HepG2 (cell line): Measurements from ENCODE around the gene MEPE. TPM values are rescaled to one million over a fixed set of nuclear protein-coding genes. Genes with fewer than 3 reads are reported as not detected.

Source experiments
- ATAC-seq: fragments of 200-7000 bp; cut with Tn5 transposase; 3 replicates; pipeline ENCODE4 v1.9.1; 2020; ENCODE audit warnings: mild to moderate bottlenecking, moderate library complexity
- BruUV-seq: library from RNA; stranded (reverse); fragments of 400-500 nt; replicated peaks from 2 replicates; lab custom pipeline; 2021; lab: Mats Ljungman, UMichigan
- CTCF ChIA-PET: fragments of 300-600 bp; formaldehyde crosslinking; extraction: SDS; loops from one replicate; lab custom pipeline; 2021; ENCODE audit warnings: low total read pairs, inconsistent platforms, low intra/inter-chr PET ratio; lab: Yijun Ruan, JAX
- POLR2A ChIA-PET: fragments of 350-600 bp; sonication (Branson Sonifier 250); formaldehyde crosslinking; loops from one replicate; lab custom pipeline; 2020; ENCODE audit warnings: antibody characterized with exemption, inconsistent platforms; lab: Yijun Ruan, JAX
- DNase-seq: peaks from one replicate; pipeline ENCODE4 v3.0.0-alpha.2; 2015; ENCODE audit warnings: low spot score
- FAIRE-seq: peaks from 3 replicates; lab custom pipeline; 2011; peaks lifted over from hg19 to GRCh38; lab: Jason Lieb, UNC
- H2AFZ ChIP-seq: one replicate; pipeline ENCODE4 v1.6.1; 2011; ENCODE audit warnings: low read length, inconsistent platforms
- H3K27ac ChIP-seq: fragments of 300-600 bp; 3 replicates; pipeline ENCODE4 v1.8.0; 2011; ENCODE audit warnings: mixed run types, mild to moderate bottlenecking, mixed read lengths, low read length, inconsistent platforms; ENCODE audit not compliant: insufficient read depth; ENCODE audit errors: extremely low read length
- H3K27me3 ChIP-seq, 2 experiments: fragments of 200-600 bp in 1 of 2; 2 replicates in 1 of 2; 3 replicates in 1 of 2; pipeline versions ENCODE4 v1.6.0 to v1.8.0; 2011; ENCODE audit warnings: low read length in 2 of 2, mild to moderate bottlenecking in 2 of 2, moderate library complexity in 2 of 2, inconsistent platforms in 1 of 2; ENCODE audit not compliant: insufficient read depth in 2 of 2, control insufficient read depth in 1 of 2
- H3K36me3 ChIP-seq, 2 experiments: fragments of 200-600 bp in 1 of 2; replicated peaks in 1 of 2; 2 replicates in 1 of 2; 3 replicates in 1 of 2; pipeline versions ENCODE4 v1.5.1 to v1.8.0; 2011; ENCODE audit warnings: low read length in 2 of 2, inconsistent platforms in 1 of 2; ENCODE audit not compliant: insufficient read depth in 2 of 2, control insufficient read depth in 1 of 2
- H3K4me1 ChIP-seq: 2 replicates; pipeline ENCODE4 v1.5.1; 2012; ENCODE audit warnings: low read length, inconsistent platforms; ENCODE audit not compliant: insufficient read depth
- H3K4me2 ChIP-seq: 2 replicates; pipeline ENCODE4 v1.6.0; 2011; ENCODE audit warnings: low read depth, low read length, inconsistent platforms
- H3K4me3 ChIP-seq, 3 experiments: fragments of 200-600 bp in 1 of 3; sonication (generic), shearing (Covaris generic) in 1 of 3; replicated peaks in 1 of 3; 2 replicates each; pipeline ENCODE4 v1.5.1; 2011 to 2016; ENCODE audit warnings: low read length in 3 of 3, inconsistent platforms in 2 of 3, low read depth in 2 of 3, mild to moderate bottlenecking in 2 of 3, control low read depth in 1 of 3, mixed read lengths in 1 of 3; ENCODE audit not compliant: insufficient read depth in 1 of 3
- H3K79me2 ChIP-seq: one replicate; pipeline ENCODE4 v1.6.1; 2011; ENCODE audit warnings: low read length, inconsistent platforms; ENCODE audit not compliant: insufficient read depth
- H3K9ac ChIP-seq: 2 replicates; pipeline ENCODE4 v1.6.0; 2011; ENCODE audit warnings: mild to moderate bottlenecking, low read depth, low read length, inconsistent platforms; ENCODE audit not compliant: insufficient read depth
- H3K9me3 ChIP-seq: 2 replicates; pipeline ENCODE4 v1.5.1; 2012; ENCODE audit warnings: mild to moderate bottlenecking, low read length
- H4K20me1 ChIP-seq: 2 replicates; pipeline ENCODE4 v1.6.0; 2011; ENCODE audit warnings: inconsistent platforms, mild to moderate bottlenecking, low read length, moderate library complexity; ENCODE audit not compliant: insufficient read depth
- CCDC6 ChIP-seq: sonication (generic); formaldehyde crosslinking; IDR thresholded peaks from 2 replicates; pipeline ENCODE4 v1.8.1; 2022; ENCODE audit warnings: mild to moderate bottlenecking, missing genetic modification reagents, moderate library complexity
- GATAD2A ChIP-seq: IDR thresholded peaks from 2 replicates; pipeline ENCODE4 v1.6.1; 2016
- GTF3A ChIP-seq: sonication (generic); formaldehyde crosslinking; conservative IDR thresholded peaks from 2 replicates; pipeline ENCODE4 v1.4.0; 2020; ENCODE audit warnings: mild to moderate bottlenecking, missing genetic modification reagents
- NPAS2 ChIP-seq: sonication (generic); formaldehyde crosslinking; IDR thresholded peaks from 2 replicates; pipeline ENCODE4 v1.8.0; 2022; ENCODE audit warnings: mild to moderate bottlenecking, missing genetic modification reagents, borderline replicate concordance
- NR3C1 ChIP-seq: sonication (generic); formaldehyde crosslinking; IDR thresholded peaks from 2 replicates; pipeline ENCODE4 v1.4.0; 2020; ENCODE audit warnings: missing genetic modification reagents
- TGIF2 ChIP-seq: IDR thresholded peaks from 2 replicates; pipeline ENCODE4 v1.6.1; 2016; ENCODE audit warnings: control low read depth, missing compliant biosample characterization
- ZFP37 ChIP-seq: sonication (generic); formaldehyde crosslinking; IDR thresholded peaks from 2 replicates; pipeline ENCODE4 v1.4.0; 2020; ENCODE audit warnings: missing genetic modification reagents, borderline replicate concordance
- ZNF331 ChIP-seq: sonication (generic); formaldehyde crosslinking; IDR thresholded peaks from 2 replicates; pipeline ENCODE4 v1.4.0; 2020; ENCODE audit warnings: missing genetic modification reagents
- ZNF619 ChIP-seq: sonication (generic); formaldehyde crosslinking; IDR thresholded peaks from 2 replicates; pipeline ENCODE4 v1.4.0; 2020; ENCODE audit warnings: mild to moderate bottlenecking, missing genetic modification reagents
- ZNF652 ChIP-seq: IDR thresholded peaks from 2 replicates; pipeline ENCODE4 v1.6.1; 2016; ENCODE audit warnings: low read depth, borderline replicate concordance
- ZNF709 ChIP-seq: sonication (generic); formaldehyde crosslinking; IDR thresholded peaks from 2 replicates; pipeline ENCODE4 v1.5.0; 2020; ENCODE audit warnings: mild to moderate bottlenecking, missing genetic modification reagents
- ZNF768 ChIP-seq: sonication (generic); formaldehyde crosslinking; IDR thresholded peaks from 2 replicates; pipeline ENCODE4 v1.4.0; 2020; ENCODE audit warnings: missing genetic modification reagents
- ZNF788 ChIP-seq: sonication (generic); formaldehyde crosslinking; IDR thresholded peaks from 2 replicates; pipeline ENCODE4 v1.5.0; 2020; ENCODE audit warnings: mild to moderate bottlenecking, missing genetic modification reagents, borderline replicate concordance
- WGBS: methylation state at CpG from one replicate; pipeline ENCODE4 v1.1.6; 2017; ENCODE audit warnings: low lambda C conversion rate; 5-methylcytosine and 5-hydroxymethylcytosine counted together
- in situ Hi-C: cut with HindIII; loops from 2 replicates; pipeline ENCODE4 v1.10.0; 2017; ENCODE audit warnings: low pct_unique_long_range_greater_than_20kb; ENCODE audit not compliant: extremely low pct_ligation_motif_present
- intact Hi-C: fragments of 100-400 bp; cut with micrococcal nuclease; formaldehyde crosslinking; loops from one replicate; pipeline ENCODE4 v1.10.0; 2022; ENCODE audit not compliant: unreplicated experiment
- polyA plus RNA-seq, 8 experiments: library from polyadenylated mRNA; depleted of rRNA in 3 of 8; stranded (reverse) in 7 of 8; unstranded in 1 of 8; fragments of >200 nt; fragmentation: Illumina TruSeq in 4 of 8; extraction: Trizol in 4 of 8; gene quantifications; 2 replicates each; pipeline versions ENCODE4 v1.2.1 to v1.2.3, GENCODE V29; 2011 to 2016; ENCODE audit warnings: low read depth in 4 of 8, missing spikeins in 1 of 8, mixed read lengths in 1 of 8; ENCODE audit not compliant: insufficient read depth in 1 of 8
- total RNA-seq, 5 experiments: library from RNA; depleted of rRNA; stranded (reverse); fragments of >200 nt; fragmentation: Illumina TruSeq; extraction: Trizol; gene quantifications; 2 replicates each; pipeline ENCODE4 v1.2.3, GENCODE V29; 2016; ENCODE audit warnings: low read depth in 1 of 5
- TF ChIP-seq, protein P1 (sequence below): sonication (generic); formaldehyde crosslinking; IDR thresholded peaks from 2 replicates; pipeline ENCODE4 v1.4.0; 2020; ENCODE audit warnings: mild to moderate bottlenecking, missing genetic modification reagents
- TF ChIP-seq, protein P2 (sequence below): sonication (generic); formaldehyde crosslinking; IDR thresholded peaks from 2 replicates; pipeline ENCODE4 v1.5.1; 2020; ENCODE audit warnings: mild to moderate bottlenecking, missing genetic modification reagents, borderline replicate concordance

Gene MEPE
- total and polyA plus RNA-seq, 2 of the 13 experiments (the other 11 are each of a cell fraction or from before 2014, with no cell fraction given), result 0.04 TPM; not detected in 1

GRCh38 chr4:87868522-87868921, 35.8 kb downstream of the MEPE start (continued):
- TF ChIP-seq, protein P1, sequence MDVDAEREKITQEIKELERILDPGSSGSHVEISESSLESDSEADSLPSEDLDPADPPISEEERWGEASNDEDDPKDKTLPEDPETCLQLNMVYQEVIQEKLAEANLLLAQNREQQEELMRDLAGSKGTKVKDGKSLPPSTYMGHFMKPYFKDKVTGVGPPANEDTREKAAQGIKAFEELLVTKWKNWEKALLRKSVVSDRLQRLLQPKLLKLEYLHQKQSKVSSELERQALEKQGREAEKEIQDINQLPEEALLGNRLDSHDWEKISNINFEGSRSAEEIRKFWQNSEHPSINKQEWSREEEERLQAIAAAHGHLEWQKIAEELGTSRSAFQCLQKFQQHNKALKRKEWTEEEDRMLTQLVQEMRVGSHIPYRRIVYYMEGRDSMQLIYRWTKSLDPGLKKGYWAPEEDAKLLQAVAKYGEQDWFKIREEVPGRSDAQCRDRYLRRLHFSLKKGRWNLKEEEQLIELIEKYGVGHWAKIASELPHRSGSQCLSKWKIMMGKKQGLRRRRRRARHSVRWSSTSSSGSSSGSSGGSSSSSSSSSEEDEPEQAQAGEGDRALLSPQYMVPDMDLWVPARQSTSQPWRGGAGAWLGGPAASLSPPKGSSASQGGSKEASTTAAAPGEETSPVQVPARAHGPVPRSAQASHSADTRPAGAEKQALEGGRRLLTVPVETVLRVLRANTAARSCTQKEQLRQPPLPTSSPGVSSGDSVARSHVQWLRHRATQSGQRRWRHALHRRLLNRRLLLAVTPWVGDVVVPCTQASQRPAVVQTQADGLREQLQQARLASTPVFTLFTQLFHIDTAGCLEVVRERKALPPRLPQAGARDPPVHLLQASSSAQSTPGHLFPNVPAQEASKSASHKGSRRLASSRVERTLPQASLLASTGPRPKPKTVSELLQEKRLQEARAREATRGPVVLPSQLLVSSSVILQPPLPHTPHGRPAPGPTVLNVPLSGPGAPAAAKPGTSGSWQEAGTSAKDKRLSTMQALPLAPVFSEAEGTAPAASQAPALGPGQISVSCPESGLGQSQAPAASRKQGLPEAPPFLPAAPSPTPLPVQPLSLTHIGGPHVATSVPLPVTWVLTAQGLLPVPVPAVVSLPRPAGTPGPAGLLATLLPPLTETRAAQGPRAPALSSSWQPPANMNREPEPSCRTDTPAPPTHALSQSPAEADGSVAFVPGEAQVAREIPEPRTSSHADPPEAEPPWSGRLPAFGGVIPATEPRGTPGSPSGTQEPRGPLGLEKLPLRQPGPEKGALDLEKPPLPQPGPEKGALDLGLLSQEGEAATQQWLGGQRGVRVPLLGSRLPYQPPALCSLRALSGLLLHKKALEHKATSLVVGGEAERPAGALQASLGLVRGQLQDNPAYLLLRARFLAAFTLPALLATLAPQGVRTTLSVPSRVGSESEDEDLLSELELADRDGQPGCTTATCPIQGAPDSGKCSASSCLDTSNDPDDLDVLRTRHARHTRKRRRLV (CRISPR knock-in tag), result no peak

DNA sequence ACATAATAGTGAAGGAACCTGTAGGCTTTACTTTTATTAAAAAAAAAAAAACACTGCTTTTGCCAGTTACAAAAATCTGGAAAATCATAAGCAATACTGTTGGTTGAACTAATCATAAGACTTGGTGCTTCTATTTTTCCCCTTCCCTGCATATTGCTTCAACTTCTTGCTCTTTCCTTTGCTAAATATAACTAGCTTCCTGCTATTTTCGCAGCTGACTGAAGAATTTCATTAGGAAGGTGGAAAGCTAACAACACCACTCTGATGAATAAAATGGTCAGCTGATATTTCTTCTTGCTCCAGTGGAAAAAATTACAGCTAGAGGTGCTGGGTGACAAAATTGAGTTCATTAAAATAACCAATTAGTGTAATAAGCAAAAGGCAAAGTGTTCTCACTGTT, 39.3 kb downstream of the MEPE start:
- ChIA-PET POLR2A (no interaction called here), CTCF (no interaction called here)
- Histone ChIP-seq H3K4me3 (no peak overlapping the region), H2AFZ (no peak overlapping the region), H3K36me3 (no peaks in the 10 kb centered on the region), H3K79me2 (no peaks in the 10 kb centered on the region), H3K4me2 (no peak overlapping the region), H3K9ac (no peak overlapping the region), H3K27me3 (no peaks in the 10 kb centered on the region), H3K4me1 (peaks cover 49% of the 10 kb centered on the region), H4K20me1 (no peaks in the 10 kb centered on the region), H3K27ac (no peak overlapping the region), H3K9me3 (no peaks in the 10 kb centered on the region)
- no peak for DNase-seq
- no TSS peak for BruUV-seq
- intact Hi-C loops, result no loop called here
- no peak for FAIRE-seq
- WGBS, result 100% methylated on average over 1 of the region's 1 CpG
- in situ Hi-C loops, result no loop called here
- no peak for ATAC-seq
- TF ChIP-seq CCDC6 (CRISPR knock-in tag) (no peak), GATAD2A (CRISPR knock-in tag) (no peak), ZNF709 (CRISPR knock-in tag) (no peak), ZNF788 (no peak), GTF3A (no peak), ZNF652 (CRISPR knock-in tag) (no peak), ZNF619 (CRISPR knock-in tag) (no peak), NPAS2 (no peak), TGIF2 (CRISPR knock-in tag) (no peak), ZNF768 (CRISPR knock-in tag) (no peak), ZNF331 (no peak), NR3C1 (no peak), ZFP37 (CRISPR knock-in tag) (no peak)
- TF ChIP-seq, protein P2, sequence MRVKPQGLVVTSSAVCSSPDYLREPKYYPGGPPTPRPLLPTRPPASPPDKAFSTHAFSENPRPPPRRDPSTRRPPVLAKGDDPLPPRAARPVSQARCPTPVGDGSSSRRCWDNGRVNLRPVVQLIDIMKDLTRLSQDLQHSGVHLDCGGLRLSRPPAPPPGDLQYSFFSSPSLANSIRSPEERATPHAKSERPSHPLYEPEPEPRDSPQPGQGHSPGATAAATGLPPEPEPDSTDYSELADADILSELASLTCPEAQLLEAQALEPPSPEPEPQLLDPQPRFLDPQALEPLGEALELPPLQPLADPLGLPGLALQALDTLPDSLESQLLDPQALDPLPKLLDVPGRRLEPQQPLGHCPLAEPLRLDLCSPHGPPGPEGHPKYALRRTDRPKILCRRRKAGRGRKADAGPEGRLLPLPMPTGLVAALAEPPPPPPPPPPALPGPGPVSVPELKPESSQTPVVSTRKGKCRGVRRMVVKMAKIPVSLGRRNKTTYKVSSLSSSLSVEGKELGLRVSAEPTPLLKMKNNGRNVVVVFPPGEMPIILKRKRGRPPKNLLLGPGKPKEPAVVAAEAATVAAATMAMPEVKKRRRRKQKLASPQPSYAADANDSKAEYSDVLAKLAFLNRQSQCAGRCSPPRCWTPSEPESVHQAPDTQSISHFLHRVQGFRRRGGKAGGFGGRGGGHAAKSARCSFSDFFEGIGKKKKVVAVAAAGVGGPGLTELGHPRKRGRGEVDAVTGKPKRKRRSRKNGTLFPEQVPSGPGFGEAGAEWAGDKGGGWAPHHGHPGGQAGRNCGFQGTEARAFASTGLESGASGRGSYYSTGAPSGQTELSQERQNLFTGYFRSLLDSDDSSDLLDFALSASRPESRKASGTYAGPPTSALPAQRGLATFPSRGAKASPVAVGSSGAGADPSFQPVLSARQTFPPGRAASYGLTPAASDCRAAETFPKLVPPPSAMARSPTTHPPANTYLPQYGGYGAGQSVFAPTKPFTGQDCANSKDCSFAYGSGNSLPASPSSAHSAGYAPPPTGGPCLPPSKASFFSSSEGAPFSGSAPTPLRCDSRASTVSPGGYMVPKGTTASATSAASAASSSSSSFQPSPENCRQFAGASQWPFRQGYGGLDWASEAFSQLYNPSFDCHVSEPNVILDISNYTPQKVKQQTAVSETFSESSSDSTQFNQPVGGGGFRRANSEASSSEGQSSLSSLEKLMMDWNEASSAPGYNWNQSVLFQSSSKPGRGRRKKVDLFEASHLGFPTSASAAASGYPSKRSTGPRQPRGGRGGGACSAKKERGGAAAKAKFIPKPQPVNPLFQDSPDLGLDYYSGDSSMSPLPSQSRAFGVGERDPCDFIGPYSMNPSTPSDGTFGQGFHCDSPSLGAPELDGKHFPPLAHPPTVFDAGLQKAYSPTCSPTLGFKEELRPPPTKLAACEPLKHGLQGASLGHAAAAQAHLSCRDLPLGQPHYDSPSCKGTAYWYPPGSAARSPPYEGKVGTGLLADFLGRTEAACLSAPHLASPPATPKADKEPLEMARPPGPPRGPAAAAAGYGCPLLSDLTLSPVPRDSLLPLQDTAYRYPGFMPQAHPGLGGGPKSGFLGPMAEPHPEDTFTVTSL (CRISPR knock-in tag), result no peak
